ENCODE measurements around the gene STPG1. TPM values are rescaled to one million over a fixed set of nuclear protein-coding genes. Genes with fewer than 3 reads are reported as not detected.

The STPG1 gene
- total RNA-seq, 1 donor = 7.2 TPM

DNA sequence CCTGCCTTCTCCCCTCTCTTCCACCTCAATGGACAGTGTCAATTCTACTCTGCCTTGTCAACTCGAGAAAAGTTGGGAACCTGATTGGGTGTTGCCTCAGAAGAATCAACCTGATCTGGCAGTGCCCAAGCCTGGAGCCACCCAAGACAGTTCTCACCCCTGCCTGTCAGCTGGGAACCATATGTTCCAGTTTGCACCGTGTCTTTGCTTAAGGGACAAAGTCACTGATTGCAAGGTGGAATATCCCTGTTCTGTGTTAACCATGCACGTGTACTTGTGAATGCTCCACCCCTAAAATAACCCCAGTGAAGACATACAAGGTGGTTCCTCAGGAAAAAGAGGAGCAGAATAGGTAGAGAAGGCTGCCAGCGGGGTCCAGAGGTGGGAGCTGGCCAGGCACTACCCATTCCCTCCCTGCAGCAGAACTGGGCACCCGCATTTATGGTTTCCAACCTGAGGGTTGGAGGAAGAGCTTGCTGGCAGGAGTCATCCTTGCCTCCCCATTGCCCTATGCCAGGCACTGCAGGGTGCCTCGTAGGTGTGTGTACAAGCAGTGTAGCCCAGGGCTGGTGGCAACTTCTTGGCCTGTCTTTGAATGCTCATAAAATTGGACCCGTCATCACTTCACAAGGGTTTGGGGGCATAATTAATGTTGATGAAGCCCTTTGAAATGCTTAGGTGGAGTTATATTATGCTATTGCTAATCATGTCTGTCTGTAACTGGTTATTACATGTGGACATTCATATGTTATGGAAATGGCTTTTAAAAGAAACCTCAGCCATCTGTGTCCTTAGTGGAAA, 13.4 kb upstream of the STPG1 start:
- TF ChIP-seq, protein P1, sequence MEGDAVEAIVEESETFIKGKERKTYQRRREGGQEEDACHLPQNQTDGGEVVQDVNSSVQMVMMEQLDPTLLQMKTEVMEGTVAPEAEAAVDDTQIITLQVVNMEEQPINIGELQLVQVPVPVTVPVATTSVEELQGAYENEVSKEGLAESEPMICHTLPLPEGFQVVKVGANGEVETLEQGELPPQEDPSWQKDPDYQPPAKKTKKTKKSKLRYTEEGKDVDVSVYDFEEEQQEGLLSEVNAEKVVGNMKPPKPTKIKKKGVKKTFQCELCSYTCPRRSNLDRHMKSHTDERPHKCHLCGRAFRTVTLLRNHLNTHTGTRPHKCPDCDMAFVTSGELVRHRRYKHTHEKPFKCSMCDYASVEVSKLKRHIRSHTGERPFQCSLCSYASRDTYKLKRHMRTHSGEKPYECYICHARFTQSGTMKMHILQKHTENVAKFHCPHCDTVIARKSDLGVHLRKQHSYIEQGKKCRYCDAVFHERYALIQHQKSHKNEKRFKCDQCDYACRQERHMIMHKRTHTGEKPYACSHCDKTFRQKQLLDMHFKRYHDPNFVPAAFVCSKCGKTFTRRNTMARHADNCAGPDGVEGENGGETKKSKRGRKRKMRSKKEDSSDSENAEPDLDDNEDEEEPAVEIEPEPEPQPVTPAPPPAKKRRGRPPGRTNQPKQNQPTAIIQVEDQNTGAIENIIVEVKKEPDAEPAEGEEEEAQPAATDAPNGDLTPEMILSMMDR (IDR thresholded peaks at IDR 0.05; ENCODE audit: extremely low read depth, low read depth, low read length) = no peak
- no peak overlapping the region for H3K4me2 ChIP-seq (ENCODE audit: insufficient read depth, low read length)
- H3K79me2 ChIP-seq (ENCODE audit: insufficient read depth, low read length) = no peaks in the 10 kb centered on the region
- H4K20me1 ChIP-seq (ENCODE audit: insufficient read depth, low read length) = peaks cover 8% of the 10 kb centered on the region
- H3K9me3 ChIP-seq (ENCODE audit: low read depth, low read length) = no peaks in the 10 kb centered on the region
- no peak overlapping the region for H3K4me3 ChIP-seq (ENCODE audit: insufficient read depth, low read length)
- peaks cover 11% of the 10 kb centered on the region for H3K36me3 ChIP-seq (ENCODE audit: insufficient read depth, low read length)
- no peak overlapping the region for H3K27ac ChIP-seq (ENCODE audit: low read depth, low read length)
- H3K27me3 ChIP-seq (ENCODE audit: insufficient read depth, low read length) = no peaks in the 10 kb centered on the region
- H2AFZ ChIP-seq (ENCODE audit: low read length) = no peak overlapping the region
- no peaks in the 10 kb centered on the region for H3K4me1 ChIP-seq (ENCODE audit: insufficient read depth, low read length)
- no peak for DNase-seq (ENCODE audit: insufficient read length, low spot score, missing footprints)

DNA sequence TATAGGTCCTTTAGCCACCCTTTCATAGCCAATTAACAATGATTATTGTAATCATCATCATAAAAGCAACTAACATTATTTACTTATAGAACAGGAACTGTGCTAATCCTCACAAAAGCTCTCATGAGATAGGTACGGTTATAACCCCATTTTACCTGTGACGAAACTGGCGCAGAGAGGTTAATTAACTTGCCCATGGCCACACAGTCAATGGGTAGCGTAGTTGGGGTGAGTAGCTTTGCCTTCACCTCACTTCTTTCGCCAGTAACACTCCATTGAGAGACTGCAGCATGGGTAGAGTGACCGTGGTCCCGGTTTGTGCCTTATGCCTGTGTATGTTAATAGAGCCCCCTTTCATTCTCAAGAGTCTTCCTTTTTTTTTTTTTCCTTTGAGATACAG, 12.3 kb upstream of the STPG1 start:
- no peak for DNase-seq (ENCODE audit: insufficient read length, low spot score, missing footprints)
- Histone ChIP-seq H3K79me2 (ENCODE audit: insufficient read depth, low read length) (no peaks in the 10 kb centered on the region), H3K36me3 (ENCODE audit: insufficient read depth, low read length) (peaks cover 18% of the 10 kb centered on the region), H3K4me1 (ENCODE audit: insufficient read depth, low read length) (no peaks in the 10 kb centered on the region), H2AFZ (ENCODE audit: low read length) (no peak overlapping the region), H3K27ac (ENCODE audit: low read depth, low read length) (no peak overlapping the region), H4K20me1 (ENCODE audit: insufficient read depth, low read length) (peaks cover 8% of the 10 kb centered on the region), H3K4me3 (ENCODE audit: insufficient read depth, low read length) (no peak overlapping the region), H3K4me2 (ENCODE audit: insufficient read depth, low read length) (no peak overlapping the region), H3K9me3 (ENCODE audit: low read depth, low read length) (no peaks in the 10 kb centered on the region), H3K27me3 (ENCODE audit: insufficient read depth, low read length) (no peaks in the 10 kb centered on the region)
- TF ChIP-seq, protein P1 (IDR thresholded peaks at IDR 0.05; ENCODE audit: extremely low read depth, low read depth, low read length) = no peak

- H2AFZ ChIP-seq (ENCODE audit: low read length) = no peak overlapping the region
- no peaks in the 10 kb centered on the region for H3K9me3 ChIP-seq (ENCODE audit: low read depth, low read length)
- H4K20me1 ChIP-seq (ENCODE audit: insufficient read depth, low read length) = peaks cover 8% of the 10 kb centered on the region
These were observed 11.9 kb upstream of the STPG1 start for GRCh38 chr1:24425441-24425840.

GRCh38 chr1:24424990-24425389, 11.4 kb upstream of the STPG1 start:
- Histone ChIP-seq H3K9me3 (ENCODE audit: low read depth, low read length) (no peaks in the 10 kb centered on the region), H3K36me3 (ENCODE audit: insufficient read depth, low read length) (peaks cover 23% of the 10 kb centered on the region), H4K20me1 (ENCODE audit: insufficient read depth, low read length) (peaks cover 8% of the 10 kb centered on the region), H3K4me1 (ENCODE audit: insufficient read depth, low read length) (no peaks in the 10 kb centered on the region), H2AFZ (ENCODE audit: low read length) (no peak overlapping the region), H3K27ac (ENCODE audit: low read depth, low read length) (no peak overlapping the region), H3K27me3 (ENCODE audit: insufficient read depth, low read length) (no peaks in the 10 kb centered on the region), H3K4me2 (ENCODE audit: insufficient read depth, low read length) (no peak overlapping the region), H3K4me3 (ENCODE audit: insufficient read depth, low read length) (no peak overlapping the region), H3K79me2 (ENCODE audit: insufficient read depth, low read length) (no peaks in the 10 kb centered on the region)
- TF ChIP-seq, protein P1 (IDR thresholded peaks at IDR 0.05; ENCODE audit: extremely low read depth, low read depth, low read length) = no peak
- DNase-seq (ENCODE audit: insufficient read length, low spot score, missing footprints) = no peak

More at GRCh38 chr1:24425441-24425840, 11.9 kb upstream of the STPG1 start:
- Histone ChIP-seq H3K27me3 (ENCODE audit: insufficient read depth, low read length) (no peaks in the 10 kb centered on the region), H3K27ac (ENCODE audit: low read depth, low read length) (no peak overlapping the region), H3K4me1 (ENCODE audit: insufficient read depth, low read length) (no peaks in the 10 kb centered on the region), H3K4me2 (ENCODE audit: insufficient read depth, low read length) (no peak overlapping the region), H3K79me2 (ENCODE audit: insufficient read depth, low read length) (no peaks in the 10 kb centered on the region), H3K36me3 (ENCODE audit: insufficient read depth, low read length) (peaks cover 23% of the 10 kb centered on the region), H3K4me3 (ENCODE audit: insufficient read depth, low read length) (no peak overlapping the region)
- TF ChIP-seq, protein P1 (IDR thresholded peaks at IDR 0.05; ENCODE audit: extremely low read depth, low read depth, low read length) = no peak
- DNase-seq (ENCODE audit: insufficient read length, low spot score, missing footprints) = no peak

Measured in osteoblast (primary cell).